OCI-LY7 (cell line): ENCODE results near the gene SEC14L1. TPM values are rescaled to one million over a fixed set of nuclear protein-coding genes. Genes with fewer than 3 reads are reported as not detected.

Source experiments
- BruUV-seq: library from RNA; stranded (reverse); fragments of 400-500 nt; replicated peaks from 2 replicates; lab custom pipeline; 2021; lab: Mats Ljungman, UMichigan
- CTCF ChIA-PET: fragments of 300-600 bp; sonication (Branson Sonifier 250); formaldehyde crosslinking; loops from one replicate; lab custom pipeline; 2022; ENCODE audit warnings: antibody characterized with exemption; ENCODE audit not compliant: unreplicated experiment; lab: Charles Lee
- POLR2A ChIA-PET: fragments of 300-600 bp; sonication (Branson Sonifier 250); formaldehyde crosslinking; loops from one replicate; lab custom pipeline; 2022; ENCODE audit warnings: antibody characterized with exemption; lab: Charles Lee
- DNase-seq: peaks from one replicate; pipeline ENCODE4 v3.0.0-alpha.2; 2015; ENCODE audit warnings: low spot score
- H2AFZ ChIP-seq: fragments of 200-600 bp; sonication (generic), shearing (Covaris generic); 2 replicates; pipeline ENCODE4 v1.6.1; 2014; ENCODE audit warnings: mild to moderate bottlenecking, antibody characterized with exemption, low read length, moderate library complexity
- H3K27ac ChIP-seq: fragments of 200-600 bp; sonication (generic); 2 replicates; pipeline ENCODE4 v1.5.1; 2014; ENCODE audit warnings: mixed run types, low read depth, mild to moderate bottlenecking, moderate library complexity, low read length, inconsistent platforms; ENCODE audit not compliant: poor library complexity, severe bottlenecking
- H3K36me3 ChIP-seq: fragments of 200-600 bp; sonication (generic); 2 replicates; pipeline ENCODE4 v1.6.1; 2014; ENCODE audit warnings: mild to moderate bottlenecking, antibody characterized with exemption, low read length, moderate library complexity, mixed read lengths; ENCODE audit not compliant: insufficient read depth
- H3K4me1 ChIP-seq: fragments of 200-600 bp; sonication (generic); 2 replicates; pipeline ENCODE4 v1.5.1; 2014; ENCODE audit warnings: mild to moderate bottlenecking, low read length; ENCODE audit not compliant: insufficient read depth, poor library complexity, severe bottlenecking
- H3K4me2 ChIP-seq: fragments of 200-600 bp; sonication (generic); 2 replicates; pipeline ENCODE4 v1.6.1; 2014; ENCODE audit warnings: mild to moderate bottlenecking, low read length
- H3K4me3 ChIP-seq: fragments of 200-600 bp; sonication (generic); 2 replicates; pipeline ENCODE4 v1.5.1; 2014; ENCODE audit warnings: mild to moderate bottlenecking, low read depth, low read length; ENCODE audit not compliant: poor library complexity, severe bottlenecking
- H3K79me2 ChIP-seq: fragments of 200-600 bp; sonication (generic); 2 replicates; pipeline ENCODE4 v1.6.1; 2016; ENCODE audit warnings: low read depth, mild to moderate bottlenecking, low read length, moderate library complexity, mixed read lengths; ENCODE audit not compliant: insufficient read depth
- H3K9me2 ChIP-seq: fragments of 200-600 bp; sonication (generic); 2 replicates; pipeline ENCODE4 v1.6.1; 2016; ENCODE audit warnings: mild to moderate bottlenecking, low read length, mixed read lengths; ENCODE audit not compliant: insufficient read depth
- H3K9me3 ChIP-seq: fragments of 200-600 bp; sonication (generic); 2 replicates; pipeline ENCODE4 v1.6.1; 2014; ENCODE audit warnings: mild to moderate bottlenecking, mixed run types, low read length, mixed read lengths
- H4K20me1 ChIP-seq: fragments of 200-600 bp; sonication (generic); 2 replicates; pipeline ENCODE4 v1.6.1; 2014; ENCODE audit warnings: mild to moderate bottlenecking, antibody characterized with exemption, low read length, moderate library complexity, mixed read lengths; ENCODE audit not compliant: insufficient read depth
- CTCF ChIP-seq: fragments of 200-600 bp; sonication (generic); conservative IDR thresholded peaks from 2 replicates; pipeline ENCODE4 v1.5.1; 2014; ENCODE audit warnings: mild to moderate bottlenecking, antibody characterized with exemption, low read length, moderate library complexity, mixed read lengths
- EZH2phosphoT487 ChIP-seq: fragments of 200-600 bp; sonication (generic); IDR thresholded peaks from 2 replicates; pipeline ENCODE4 v1.6.1; 2018; ENCODE audit warnings: low read depth, borderline replicate concordance, mild to moderate bottlenecking, mixed run types, antibody characterized with exemption, low read length, moderate library complexity, mixed read lengths
- intact Hi-C: fragments of 100-400 bp; cut with micrococcal nuclease; formaldehyde crosslinking; loops from one replicate; pipeline ENCODE4 v1.10.0; 2022; ENCODE audit not compliant: unreplicated experiment
- total RNA-seq, 2 experiments: library from RNA; depleted of rRNA in 1 of 2; stranded (reverse); fragments of >200 nt in 1 of 2; shearing (Covaris generic) in 1 of 2; gene quantifications; 2 replicates each; pipeline ENCODE4 v1.2.3, GENCODE V29; 2014 to 2022

Gene SEC14L1
- total RNA-seq, 2 experiments from 2014 or later = 137 to 227 TPM

GRCh38 chr17:77242118-77242851, 101.5 kb downstream of the SEC14L1 start:
- Histone ChIP-seq H3K36me3 (no peaks in the 10 kb centered on the region), H3K9me3 (no peaks in the 10 kb centered on the region), H4K20me1 (no peaks in the 10 kb centered on the region), H3K4me1 (peaks cover 10% of the 10 kb centered on the region), H3K9me2 (no peaks in the 10 kb centered on the region), H2AFZ (no peak overlapping the region), H3K4me2 (no peak overlapping the region), H3K27ac (no peak overlapping the region), H3K79me2 (no peaks in the 10 kb centered on the region), H3K4me3 (no peak overlapping the region)
- peak; percentile 56 for TF ChIP-seq CTCF
- TF ChIP-seq EZH2phosphoT487 = no peak
- DNase-seq = peak; percentile 29
- ChIA-PET CTCF (interaction anchor here (1.1 to 1.4 kb wide), 2 partner anchors 31 to 96 kb away, joined by 4 read pairs; no protein-coding TSS in a partner anchor), POLR2A (interaction anchor here (0.7 to 0.9 kb wide), 2 partner anchors 154 to 158 kb away, joined by 3 read pairs; no protein-coding TSS in a partner anchor)
- intact Hi-C loops = no loop called here
- BruUV-seq = no TSS peak

- Histone ChIP-seq H3K9me2 (no peaks in the 10 kb centered on the region), H3K36me3 (no peaks in the 10 kb centered on the region), H3K4me1 (peaks cover 14% of the 10 kb centered on the region), H3K9me3 (no peaks in the 10 kb centered on the region), H3K4me3 (no peak overlapping the region), H3K27ac (no peak overlapping the region), H4K20me1 (no peaks in the 10 kb centered on the region), H3K79me2 (no peaks in the 10 kb centered on the region), H2AFZ (no peak overlapping the region), H3K4me2 (no peak overlapping the region)
- TF ChIP-seq EZH2phosphoT487 (no peak), CTCF (no peak)
- ChIA-PET POLR2A (no interaction called here), CTCF (no interaction called here)
- intact Hi-C loops = no loop called here
- no peak for DNase-seq
- no TSS peak for BruUV-seq
These were observed 104.6 kb downstream of the SEC14L1 start for GRCh38 chr17:77245162-77245926.
